GM18858 (cell line): ENCODE measurements around the gene CERS6.
A peak's percentile ranks its signal among the peaks of the same experiment; 100 is the strongest.
"Not testable (repeated sequence)": the region's sequence is repeated elsewhere in the genome, so short reads cannot be mapped to it uniquely, and the experiment has no call there.

Source experiments
- ATAC-seq: cut with Tn5 transposase; IDR thresholded peaks from one replicate; pipeline ENCODE4 v1.9.1; 2021; ENCODE audit not compliant: unreplicated experiment

CERS6 gene

DNA sequence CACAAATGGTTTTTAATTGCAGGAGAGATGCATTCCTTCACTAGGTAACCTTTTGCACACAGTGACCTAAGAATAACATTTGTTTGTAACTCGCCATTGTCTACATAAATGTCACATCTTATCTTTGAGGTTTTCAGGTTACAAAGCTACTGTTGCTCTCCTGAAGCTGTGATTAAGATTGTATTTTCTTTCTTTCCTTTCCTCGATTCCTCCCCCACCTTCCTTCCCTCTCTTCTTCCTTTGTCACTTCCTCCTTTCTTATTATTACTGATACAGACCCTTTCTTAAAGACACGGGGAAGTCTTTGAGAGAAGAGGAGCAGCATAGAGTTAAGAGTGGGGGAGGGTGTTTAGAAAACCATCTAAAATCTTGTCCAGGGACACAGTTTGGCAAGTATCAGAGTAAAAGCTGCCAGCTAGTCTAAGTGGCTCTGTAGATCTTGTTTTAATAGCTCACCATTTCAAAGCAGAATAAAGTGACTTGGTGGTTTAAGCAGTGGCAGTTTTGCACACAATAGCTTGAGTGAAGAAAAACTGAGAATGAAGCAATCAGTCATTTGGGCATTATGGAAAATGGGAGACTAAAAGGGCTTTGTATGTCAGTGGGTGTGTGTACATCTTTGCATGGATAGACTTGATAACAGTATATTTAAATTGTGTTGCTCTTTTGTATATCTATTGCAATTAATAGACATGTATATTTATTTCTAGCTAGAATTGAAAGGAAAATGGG, 10.9 kb downstream of the CERS6 start:
- ATAC-seq: no peak

DNA sequence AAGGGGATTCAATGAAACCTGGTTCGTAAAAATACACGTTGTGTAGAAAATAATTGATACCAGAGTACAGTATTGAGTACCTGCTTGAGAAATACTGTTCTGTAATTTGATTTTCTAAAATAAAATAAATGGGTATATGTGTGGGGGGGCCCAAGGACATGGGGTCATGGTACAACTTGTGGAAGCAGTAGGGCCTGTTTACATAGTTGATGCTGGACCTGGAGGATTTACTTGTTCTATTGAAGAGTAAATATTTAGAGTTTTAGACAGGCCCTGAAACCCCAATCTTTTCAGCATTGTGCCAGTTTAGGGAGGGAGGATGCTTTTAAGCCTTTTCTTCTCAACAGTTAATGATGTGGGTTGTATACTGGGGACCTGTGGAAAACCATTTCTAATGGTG, 11.7 kb downstream of the CERS6 start:
- ATAC-seq: no peak

DNA sequence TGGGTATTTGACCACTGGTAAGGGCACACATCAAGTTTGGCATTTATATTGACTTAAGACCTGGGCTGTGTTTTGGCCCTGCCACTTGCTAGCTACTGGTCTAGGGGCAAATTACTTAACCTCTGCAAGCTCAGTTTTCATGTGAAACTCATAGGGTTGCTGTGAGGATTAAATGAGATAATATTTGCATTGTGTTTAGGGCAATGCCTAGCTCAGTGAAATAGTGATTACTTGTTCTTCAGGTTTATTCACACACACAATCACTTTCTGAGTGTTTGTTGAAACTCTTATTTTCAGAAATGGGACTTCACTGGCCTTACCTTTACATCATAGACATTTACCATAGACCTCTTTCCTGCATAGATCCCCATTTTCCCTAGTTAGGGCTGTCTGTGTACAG, 12.3 kb downstream of the CERS6 start:
- ATAC-seq: no peak

DNA sequence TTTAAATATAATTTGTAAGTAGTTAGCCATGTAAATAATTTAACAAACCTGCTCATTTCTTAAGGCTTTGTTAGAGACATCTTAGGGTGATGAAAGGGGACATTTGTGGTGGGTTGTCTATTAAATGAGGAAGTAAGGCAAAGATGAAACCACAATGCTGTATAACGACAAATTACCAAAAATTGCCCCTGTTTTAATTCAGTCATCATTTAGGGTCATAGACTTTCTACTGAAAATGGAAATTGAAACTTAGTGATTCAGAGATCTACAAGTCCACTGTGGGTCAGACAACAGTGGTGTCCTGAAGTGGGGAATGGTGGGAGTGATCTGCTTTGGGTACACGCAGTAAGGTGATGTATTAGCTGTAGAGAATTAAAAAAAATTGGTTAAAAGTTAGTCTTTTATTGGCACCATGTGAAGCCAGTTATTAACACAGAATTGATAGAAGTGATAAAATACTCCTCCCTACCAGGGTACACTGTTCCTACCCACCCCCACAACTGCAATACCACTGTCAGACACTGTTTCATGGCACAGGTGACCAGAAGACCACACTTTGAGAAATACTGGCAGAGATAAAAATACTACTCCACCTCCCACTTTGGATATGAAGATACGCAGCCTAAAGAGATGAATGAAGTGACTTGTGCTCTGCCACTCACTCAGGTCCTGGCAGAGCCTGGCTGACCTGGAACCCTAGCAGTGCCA, 13.4 kb downstream of the CERS6 start:
- peak; percentile 64 for ATAC-seq

DNA sequence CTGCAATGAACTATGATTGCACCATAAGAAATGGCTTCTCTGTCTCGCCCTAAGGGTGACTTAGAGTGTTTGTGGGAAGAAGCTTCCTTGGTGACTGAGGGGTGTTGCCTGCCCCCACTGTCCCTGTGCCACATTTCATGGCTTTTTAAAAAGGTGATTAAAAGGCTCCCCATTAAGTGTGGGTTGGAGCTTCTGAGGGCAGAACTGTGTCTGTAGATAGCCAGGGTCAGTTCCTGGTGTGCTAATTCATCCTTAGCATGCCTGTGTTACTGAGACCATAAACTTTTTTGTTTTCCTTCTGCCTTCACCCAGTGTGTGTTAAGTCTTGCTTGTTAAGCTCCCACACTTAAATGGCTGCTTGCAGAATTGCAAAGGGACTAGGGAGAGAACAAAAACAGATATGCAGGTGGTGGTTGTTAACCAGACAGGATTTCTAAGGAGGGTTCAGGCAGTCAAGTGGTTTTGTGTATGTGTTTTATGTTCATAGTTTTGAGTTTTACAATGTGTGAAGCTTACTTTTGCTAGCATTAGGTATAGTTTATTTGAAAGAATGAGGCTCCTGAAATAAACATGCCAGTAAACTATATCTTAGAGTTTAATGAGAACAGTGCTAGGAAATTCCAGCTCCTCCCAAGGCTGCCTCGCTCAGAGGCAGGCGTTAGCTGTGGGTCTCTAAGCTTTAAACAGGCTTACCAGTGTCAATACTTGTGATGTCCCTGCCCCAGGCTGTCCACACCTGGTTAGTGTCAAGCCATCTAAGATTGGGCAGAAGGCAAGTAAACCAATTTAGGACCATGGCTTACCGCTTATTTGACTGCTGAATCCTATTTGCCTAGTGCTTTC, 14.5 kb downstream of the CERS6 start:
- no peak for ATAC-seq

DNA sequence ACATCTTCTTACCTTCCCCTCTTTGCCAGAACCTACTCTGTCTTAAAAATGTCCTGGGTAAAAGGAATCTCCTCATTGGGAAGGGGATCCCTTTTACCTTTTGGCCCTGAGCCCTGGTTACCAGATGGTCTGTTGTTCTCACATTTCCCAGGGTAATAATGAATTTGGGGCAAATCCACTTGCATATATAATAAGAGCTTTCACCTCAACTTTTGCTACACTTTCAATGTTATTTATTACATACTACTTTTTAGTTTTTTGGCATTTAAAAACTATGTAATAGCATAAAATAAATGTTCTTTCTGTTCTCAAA, 15.0 kb downstream of the CERS6 start:
- ATAC-seq: no peak

DNA sequence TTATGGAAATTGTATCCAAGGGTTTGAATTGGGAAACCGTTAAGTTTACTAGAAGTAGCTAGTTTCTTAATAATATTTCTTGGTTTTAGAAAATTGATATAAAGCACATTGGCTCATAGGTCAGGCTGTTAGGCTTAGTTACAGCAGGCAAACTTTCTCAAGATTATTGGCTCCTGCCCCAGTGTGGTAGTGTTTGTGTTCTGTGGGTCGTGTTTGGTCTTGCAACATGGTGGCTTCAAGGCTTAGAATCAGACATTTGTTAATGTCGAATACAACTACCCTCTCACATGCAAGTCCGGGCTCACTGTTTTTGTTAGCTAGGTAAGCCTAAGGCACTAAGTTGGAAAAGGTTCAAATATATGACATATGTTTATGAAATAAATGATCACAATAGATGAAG, 19.6 kb downstream of the CERS6 start:
- no peak for ATAC-seq

DNA sequence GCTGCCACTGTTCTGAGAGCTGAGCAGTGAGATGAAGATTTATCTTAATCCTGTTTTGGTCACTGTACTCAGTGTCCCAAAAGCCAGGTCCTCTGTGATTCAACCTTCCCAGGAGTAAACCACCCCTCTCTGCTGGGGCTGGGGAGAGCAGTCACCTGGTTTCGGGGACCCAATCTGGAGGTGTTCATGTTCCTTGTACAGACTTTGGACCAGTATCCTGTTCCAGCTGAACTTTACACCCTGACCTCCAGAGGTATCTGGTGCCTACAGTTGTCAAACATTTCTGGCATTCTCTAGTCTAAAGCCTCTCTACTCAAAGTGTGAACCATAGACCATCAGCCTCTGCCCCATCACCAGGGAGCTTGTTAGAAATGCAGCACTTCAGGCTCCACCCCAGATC, 22.1 kb downstream of the CERS6 start:
- ATAC-seq: no peak

DNA sequence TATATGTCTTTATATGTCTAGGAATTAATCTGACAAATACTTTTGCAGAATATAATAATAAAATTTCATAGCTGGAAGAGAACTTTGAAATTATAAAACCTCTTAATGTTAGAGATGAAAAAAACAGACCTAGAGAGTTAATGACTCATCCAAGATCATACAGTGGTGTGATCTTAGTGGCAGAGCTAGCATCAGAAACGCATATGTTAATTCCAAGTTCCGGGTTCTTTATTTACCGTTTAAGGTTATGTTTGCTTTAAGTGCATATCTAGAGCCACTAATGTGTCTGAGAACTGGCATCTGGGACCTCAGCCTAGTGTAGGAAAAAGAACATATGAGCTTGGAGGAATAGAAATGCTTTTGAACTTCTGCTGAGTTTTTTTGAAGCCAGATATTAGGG, 24.3 kb downstream of the CERS6 start:
- ATAC-seq: no peak

DNA sequence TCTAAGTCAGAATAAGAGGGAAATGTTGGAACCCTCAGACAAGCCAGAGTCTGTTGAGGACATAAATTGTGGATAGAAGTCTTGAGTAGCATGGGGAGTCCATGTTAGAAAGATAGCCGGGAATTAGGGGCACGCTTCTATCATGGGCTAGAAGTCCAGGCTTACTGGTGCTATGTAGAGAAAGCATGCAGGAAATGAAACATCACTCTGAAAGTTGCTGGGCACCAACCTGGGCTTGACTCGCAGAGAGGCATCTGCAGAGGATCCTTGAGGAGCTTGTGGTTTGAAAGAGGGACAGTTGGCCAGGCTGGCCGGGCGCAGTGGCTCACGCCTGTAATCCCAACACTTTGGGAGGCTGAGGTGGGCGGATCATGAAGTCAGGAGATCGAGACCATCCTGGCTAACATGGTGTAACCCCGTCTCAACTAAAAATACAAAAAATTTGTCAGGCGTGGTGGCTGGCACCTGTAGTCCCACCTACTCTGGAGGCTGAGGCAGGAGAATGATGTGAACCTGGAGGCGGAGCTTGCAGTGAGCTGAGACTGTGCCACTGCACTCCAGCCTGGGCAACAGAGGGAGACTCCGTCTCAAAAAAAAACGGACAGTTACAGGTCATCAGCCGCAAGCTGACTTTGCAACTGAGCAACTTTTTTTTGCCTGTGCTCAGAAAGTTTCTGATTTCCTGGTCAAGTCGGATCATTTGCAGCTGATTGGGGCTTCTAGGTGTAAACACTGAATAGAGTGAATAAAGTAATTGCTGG, 24.9 kb downstream of the CERS6 start:
- ATAC-seq: no peak

DNA sequence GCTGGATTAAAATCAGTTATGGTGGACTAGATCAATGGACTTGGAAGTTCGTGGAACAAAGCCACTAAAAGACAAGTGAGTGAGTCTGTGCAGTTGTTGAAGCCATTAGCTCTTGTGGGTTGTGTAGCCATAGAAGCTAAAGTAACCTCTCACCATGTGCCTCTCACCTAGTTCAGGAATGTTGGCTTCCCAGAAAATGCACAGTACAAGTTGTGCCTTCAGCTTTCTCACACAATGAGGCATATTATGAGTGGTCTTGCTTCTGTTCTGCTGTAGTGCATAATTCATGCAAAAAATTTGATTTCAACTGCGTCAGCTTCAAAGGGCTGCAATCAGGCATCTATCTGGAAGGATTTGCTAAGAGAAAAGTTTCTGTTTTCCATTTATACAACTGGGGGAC, 26.2 kb downstream of the CERS6 start:
- ATAC-seq: no peak

DNA sequence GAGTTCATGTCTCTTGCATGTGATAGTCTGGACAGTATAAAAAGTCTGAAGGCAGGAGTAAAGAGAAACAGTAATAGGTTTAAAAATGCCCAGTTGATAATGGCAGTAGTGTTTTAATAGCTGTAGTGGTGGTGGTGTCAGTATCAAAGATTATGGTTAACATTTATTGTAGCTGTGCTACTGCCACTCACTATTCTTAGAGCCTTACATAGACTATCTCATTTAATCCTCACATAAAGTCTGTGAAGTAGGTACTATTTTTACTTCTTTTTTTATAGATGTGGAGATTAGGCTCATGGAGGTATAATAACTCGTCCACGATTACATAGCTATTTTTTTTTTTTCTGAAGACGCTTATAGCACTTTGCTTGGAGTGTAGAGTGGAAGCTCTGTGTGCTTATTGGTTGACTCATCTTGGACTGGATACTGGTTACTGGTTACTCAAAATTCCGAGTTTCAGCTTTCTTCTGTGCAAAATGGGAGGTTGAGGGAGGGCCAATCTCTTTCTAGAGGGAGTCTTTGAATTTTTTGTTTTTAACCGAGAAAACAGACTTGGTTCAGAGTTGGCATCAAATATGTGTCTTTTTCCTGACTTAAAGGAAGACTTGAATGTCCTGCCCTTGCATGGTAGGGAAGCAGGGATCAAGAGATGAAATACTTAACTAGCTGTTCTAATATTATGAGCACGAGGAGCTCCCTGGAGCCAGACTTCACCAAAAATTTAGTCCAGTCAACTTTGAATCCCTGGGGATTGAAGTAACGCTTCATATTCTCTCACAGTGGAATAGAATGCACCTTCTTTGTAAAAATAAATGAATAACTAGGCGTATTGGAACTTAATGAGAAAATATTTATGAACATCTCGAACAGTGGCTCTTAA, 27.1 kb downstream of the CERS6 start:
- no peak for ATAC-seq

DNA sequence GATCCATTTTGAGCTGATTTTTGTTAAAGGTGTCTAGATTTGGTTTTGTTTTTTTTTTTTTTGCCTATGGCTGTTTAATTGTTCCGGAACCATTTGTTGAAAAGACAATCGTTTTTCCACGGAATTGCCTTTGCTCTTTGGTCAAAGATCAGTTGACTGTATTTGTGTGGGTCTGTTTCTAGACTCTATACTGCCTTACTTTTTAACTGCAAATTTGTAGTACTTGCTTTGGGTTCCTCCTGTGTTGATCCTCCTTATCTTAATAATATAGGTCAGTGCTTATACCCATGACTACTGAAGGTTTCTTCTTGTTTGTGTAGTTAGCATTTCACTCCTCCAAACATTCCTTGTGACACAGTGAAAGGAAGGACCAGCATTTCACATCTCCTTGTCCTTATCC, 30.4 kb downstream of the CERS6 start:
- no peak for ATAC-seq

DNA sequence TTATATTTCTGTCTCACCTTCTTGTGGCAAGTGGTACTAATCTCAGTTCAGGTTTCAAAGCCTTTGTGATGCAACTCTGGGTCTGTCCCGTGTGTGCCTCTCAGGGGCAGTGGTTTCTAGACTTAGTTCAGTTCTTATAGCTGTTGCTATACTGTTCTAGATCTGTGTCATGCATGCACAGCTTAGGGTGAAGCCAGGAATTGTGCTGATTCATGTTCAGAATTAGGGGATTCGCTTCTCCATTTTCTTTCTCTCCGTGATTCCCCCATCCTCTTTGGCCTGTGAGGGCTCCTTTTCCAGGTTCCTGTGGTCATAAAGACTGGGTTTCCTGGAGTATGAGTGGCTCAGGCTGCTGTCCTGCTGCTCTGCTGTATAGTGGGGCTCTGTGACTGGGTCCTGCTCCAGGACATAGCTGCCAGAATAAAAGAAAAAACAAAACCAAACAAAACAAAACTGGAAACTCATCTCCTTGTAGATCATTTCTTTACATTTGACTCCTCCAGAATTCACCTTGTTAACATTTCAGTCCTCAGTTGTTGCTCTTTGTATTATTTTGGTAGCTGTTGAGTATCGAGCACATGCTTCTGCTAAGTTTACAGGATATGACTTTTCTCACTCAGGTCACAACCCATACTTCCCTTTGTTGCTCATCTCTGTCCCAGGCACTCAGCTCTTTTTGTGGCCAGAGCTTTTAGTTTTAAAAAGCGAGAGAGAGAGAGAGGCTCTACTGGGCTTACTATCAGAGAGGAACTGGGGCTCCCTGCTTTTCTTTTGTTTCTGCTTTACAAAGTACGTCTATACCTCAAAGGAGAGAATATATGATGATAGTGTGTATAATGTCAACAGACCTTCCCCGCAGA, 34.2 kb downstream of the CERS6 start:
- ATAC-seq: peak; percentile 93

DNA sequence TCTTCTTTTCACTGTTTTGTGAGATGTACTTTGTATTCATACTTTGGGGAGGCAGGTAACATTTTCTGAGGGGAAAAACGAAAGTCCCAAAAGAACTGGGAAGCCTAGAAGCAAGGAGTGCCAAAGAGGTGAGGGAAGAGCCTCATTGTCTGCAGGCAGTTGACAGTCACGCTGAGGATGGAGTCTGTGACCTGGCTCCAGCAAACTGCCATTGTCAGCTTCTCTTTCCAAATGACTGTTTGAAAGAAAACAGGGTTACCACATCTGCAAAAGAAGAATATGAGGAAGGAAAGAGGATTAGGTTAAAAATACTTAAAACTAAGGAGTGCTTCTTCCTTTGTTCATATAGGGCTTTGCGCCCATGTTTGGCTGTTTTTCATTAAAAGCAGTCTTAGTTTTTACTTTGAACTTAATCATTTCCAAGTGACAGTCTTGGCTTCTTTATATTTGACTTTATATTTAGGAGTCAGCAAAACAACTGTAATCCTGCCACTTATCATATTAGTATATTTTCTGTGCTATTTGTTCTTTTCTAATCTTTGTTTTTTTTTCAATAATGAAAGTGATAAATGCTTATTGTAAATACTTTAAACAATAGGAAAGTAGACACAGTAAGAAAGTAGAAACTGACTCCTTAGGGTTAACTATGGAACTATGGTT, 35.0 kb downstream of the CERS6 start:
- no peak for ATAC-seq

DNA sequence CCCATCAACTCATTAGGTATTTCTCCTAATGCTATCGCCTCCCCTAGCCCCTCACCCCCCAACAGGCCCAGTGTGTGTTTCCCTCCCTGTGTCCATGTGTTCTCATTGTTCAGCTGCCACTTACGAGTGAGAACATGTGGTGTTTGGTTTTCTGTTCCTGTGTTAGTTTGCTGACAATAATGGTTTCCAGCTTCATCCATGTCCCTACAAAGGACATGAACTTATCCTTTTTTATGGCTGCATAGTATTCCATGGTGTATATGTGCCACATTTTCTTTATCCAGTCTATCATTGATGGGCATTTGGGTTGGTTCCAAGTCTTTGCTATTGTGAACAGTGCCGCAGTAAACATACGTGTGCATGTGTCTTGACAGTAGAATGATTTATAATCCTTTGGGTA, 35.7 kb downstream of the CERS6 start:
- not testable (repeated sequence) for ATAC-seq

DNA sequence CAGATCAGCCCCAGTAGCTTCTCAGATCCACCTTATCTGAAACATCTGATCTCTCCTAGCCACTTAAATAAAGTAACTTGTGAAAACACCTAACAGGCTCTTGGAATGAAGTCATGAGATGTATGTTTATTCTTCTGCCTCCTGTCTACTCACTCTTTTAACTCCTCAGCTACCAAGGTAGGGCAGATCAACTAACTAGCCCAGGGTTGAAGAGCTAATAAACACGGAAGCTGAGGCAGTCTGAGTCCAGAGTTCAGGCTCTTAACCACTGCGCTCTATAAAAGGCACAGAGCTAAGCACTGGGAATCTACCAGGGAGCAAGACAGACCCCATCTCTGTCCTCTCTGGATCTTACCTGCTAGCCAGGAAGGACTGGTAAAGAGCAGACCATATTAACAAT, 37.1 kb downstream of the CERS6 start:
- not testable (repeated sequence) for ATAC-seq

DNA sequence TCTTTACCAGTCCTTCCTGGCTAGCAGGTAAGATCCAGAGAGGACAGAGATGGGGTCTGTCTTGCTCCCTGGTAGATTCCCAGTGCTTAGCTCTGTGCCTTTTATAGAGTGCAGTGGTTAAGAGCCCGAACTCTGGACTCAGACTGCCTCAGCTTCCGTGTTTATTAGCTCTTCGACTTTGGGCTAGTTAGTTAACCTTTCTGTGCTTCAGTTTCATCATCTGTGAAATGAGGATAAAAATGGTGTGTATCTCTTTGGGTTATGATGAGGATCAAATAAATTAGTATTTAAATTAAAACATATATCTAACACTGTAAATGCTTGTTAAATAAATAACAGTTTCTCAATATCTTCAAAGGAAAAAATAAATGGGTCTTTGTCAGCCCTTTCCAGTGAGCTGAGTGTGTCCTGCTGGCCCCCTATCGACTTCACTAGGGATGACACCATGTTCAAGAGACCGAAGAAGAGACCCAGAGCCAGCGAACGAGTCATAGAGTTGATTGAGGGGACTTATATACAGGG, 38.2 kb downstream of the CERS6 start:
- ATAC-seq: no peak

DNA sequence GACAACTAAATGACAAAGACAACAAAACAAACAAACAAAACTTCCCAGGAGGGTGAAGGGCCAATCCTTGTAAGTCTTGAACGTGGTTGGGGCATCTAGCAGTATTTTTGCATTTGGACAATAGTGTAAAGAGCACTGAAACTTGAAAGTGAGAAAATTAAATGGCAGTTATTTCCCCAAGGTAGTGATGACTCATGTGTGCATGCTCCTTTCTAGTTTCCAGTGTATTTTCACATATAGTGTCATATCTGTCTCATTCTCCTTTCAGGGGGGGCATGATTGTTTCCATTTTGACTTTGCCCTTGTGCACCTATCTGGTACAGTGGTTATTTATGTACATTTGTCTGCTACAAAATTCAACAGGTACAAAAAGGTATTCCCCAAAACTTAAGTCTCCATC, 39.5 kb downstream of the CERS6 start:
- peak; percentile 91 for ATAC-seq
